ENCODE measurements around the gene MEPE. TPM values are rescaled to one million over a fixed set of nuclear protein-coding genes. Genes with fewer than 3 reads are reported as not detected.

The MEPE gene
- total RNA-seq, 1 donor from 2014 or later: not detected

Other genes with a start within 250 kb of the MEPE start
- not detected in 2 replicates for gene DSPP, start 224.4 kb upstream of the MEPE start, total RNA-seq
- not detected in 2 replicates for gene DMP1, start 182.7 kb upstream of the MEPE start, total RNA-seq
- not detected in 2 replicates for gene IBSP, start 33.4 kb upstream of the MEPE start, total RNA-seq
- 0.24 and 1.0 TPM in 2 replicates for gene SPP1, start 142.7 kb downstream of the MEPE start, total RNA-seq
- 10.1 and 11.7 TPM in 2 replicates for gene PKD2, start 174.7 kb downstream of the MEPE start, total RNA-seq